HG03108 (cell line): Measurements from ENCODE around the gene DPH7.
"Not testable (repeated sequence)": the region's sequence is repeated elsewhere in the genome, so short reads cannot be mapped to it uniquely, and the experiment has no call there.

Experiments
- ATAC-seq: cut with Tn5 transposase; IDR thresholded peaks from one replicate; pipeline ENCODE4 v1.9.1; 2021; ENCODE audit warnings: moderate library complexity; ENCODE audit not compliant: unreplicated experiment

DPH7 gene

GRCh38 chr9:137606734-137607138, 28.0 kb upstream of the DPH7 start:
- no peak for ATAC-seq

DNA sequence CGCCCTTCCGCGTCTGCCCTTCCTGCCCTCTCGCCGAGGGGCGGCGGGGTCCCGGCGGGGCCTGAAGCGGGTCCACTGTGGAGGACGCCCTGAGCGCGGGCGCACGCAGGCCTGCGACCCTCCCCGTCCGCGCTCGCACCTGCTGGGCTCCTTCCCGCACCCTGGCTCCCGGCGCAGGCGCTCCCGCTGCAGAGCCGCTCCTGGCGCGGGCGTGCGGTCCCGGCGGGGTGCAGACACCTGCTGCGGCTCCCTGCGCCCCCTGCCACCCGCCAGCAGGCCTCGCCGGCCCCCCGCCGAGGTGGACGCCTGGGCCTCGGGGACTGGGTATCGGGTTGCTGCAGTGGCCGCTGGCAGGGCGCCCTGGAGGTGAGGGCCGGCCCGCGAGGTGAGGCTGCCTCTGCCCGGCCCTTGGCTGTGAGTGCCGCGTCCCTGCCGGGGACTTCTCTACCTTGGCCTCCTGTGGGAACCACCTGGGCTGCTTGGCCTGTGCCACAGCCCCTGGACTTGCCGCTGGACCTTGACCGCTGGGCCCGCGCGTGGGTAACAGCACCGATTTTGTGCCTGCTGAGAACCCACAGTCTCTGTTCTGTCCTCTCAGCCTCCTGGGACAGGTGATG, 27.4 kb upstream of the DPH7 start:
- ATAC-seq: peak; percentile 11

GRCh38 chr9:137605121-137606004, 26.6 kb upstream of the DPH7 start, which contains the start of gene ARRDC1:
Gene ARRDC1, plus strand, starts transcription at chr9:137605686. Its CDS starts 32 bp downstream, at chr9:137605718.
- ATAC-seq: peak; percentile 72

DNA sequence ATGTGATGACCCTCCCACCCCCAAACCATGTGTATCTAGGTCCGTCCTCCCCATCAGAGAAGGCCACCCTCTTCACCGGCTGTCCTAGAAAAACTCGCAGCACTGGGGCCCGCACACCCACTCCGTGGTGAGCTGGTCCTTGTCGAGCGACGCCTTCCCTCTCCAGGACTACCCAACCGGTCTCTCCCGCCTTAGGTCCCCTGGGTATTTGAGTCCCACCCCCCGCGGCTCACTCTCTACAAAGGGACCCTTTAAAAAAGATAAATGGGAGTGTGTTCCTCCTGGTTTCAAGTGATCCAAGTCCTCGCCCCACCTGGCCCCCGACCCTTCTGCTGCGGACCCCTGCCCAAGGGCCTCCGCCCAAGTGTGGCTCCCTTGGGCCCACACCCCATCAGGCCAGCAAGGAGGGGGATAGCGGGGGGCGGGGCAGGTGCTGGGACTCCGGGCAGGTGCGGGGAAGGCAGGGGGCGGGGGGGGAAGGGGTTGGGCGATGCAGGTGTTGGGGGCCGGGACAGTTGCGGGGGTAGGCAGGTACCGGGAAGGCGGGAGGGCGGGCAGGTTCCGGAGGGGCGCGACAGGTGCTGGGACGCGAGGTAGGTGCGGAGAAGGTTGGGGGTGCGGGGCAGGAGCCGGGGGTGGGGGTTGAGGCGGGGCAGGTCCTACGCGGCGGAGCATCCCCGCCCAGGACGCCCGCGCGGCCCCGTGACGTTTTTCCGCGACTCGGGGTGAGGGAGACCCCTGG, 25.8 kb upstream of the DPH7 start:
- no peak for ATAC-seq

DNA sequence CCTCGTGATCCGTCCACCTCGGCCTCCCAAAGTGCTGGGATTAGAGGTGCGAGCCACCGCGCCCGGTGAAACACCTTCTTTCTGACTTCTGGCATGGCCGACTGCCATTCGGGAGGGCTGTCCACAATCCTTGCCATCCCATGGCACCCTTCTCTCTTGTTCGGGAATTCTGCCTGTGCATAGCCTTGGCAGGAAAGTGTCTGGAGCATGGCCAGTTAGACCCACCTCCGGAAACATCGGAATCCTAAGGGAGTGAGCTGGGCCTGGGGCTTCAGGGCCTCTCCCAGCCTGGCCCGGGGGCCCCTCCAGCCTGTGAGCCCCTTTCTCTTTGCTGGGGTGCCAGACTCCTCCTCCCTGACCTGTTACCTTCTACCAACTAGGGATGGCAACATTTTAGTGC, 25.2 kb upstream of the DPH7 start:
- no peak for ATAC-seq

DNA sequence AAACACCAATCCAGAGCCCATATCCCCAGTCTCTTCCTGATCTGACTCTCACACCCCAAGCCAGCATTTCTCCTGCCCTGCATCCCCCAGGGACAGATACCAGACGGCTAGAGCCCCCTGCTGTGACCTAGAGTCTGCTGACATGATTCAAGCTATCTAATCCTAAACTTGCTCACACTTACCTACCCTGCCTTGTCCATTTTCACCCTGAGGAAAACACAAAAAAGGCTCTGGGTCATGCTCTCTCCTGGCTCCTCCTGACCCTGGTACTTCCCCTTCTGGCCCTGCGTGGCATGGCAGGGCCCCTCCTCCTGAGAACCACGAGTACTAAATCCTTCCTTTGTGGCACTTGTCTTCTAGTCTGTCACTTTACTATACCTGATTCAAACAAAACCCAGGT, 23.9 kb upstream of the DPH7 start:
- ATAC-seq: no peak

GRCh38 chr9:137598943-137599342, 20.2 kb upstream of the DPH7 start:
- no peak for ATAC-seq

DNA sequence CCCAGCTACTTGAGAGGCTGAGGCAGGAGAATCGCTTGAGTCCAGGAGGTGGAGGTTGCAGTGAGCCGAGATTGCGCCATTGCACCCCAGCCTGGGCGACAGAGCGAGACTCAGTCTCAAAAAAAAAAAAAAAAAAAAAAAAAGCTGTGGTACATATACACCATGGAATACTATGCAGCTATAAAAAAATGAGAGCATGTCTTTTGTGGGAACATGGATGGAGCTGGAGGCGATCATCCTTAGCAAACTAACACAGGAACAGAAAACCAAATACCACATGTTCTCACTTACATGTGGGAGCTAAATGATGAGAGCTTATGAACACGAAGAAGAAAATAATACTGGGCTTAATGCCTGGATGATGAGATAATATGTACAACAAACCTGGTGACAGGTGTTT, 17.9 kb upstream of the DPH7 start:
- ATAC-seq: not testable (repeated sequence)

DNA sequence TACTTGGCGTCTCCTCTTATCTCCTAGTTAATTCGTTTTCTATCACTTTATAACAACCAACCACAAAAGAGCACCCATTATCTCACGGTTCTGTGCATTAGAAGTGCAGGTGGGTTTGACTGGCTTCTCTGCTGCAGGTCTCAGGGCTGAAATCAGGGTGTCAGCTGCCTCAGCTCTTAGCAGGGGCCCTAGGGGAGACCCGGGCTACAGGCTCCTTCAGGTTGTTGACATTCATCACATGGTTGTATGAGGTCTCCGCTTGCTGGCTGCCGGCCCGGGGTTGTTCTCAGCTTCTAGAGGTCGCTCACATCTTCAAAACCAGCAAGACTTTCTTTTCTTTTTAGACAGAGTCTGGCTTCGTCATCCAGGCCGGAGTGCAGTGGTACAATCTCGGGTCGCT, 14.5 kb upstream of the DPH7 start:
- ATAC-seq: no peak

GRCh38 chr9:137592767-137593166, 14.0 kb upstream of the DPH7 start:
- no peak for ATAC-seq

GRCh38 chr9:137590469-137591383, 12.0 kb upstream of the DPH7 start, which contains the start of gene ZMYND19:
Gene ZMYND19, minus strand, starts transcription at chr9:137590512. Its CDS starts 249 bp downstream, at chr9:137590263.
- peak; percentile 85 for ATAC-seq

DNA sequence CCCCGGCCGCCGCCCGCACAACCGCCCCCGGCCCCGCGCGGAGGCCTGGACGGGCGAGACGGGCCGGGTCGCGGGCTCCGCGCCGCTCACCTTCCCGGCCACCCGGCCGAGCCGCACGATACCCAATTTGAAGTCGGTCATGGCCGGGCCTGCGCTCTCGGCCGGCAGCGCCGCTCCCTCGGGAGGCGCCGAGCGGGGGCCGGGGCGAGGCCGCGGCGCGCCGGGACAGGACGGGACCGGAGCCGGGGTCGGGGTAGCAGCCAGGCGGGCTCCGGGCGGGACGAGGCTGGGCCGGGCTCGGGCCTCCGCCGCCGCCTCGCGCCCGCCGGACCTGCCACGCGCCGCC, 11.4 kb upstream of the DPH7 start:
- no peak for ATAC-seq

DNA sequence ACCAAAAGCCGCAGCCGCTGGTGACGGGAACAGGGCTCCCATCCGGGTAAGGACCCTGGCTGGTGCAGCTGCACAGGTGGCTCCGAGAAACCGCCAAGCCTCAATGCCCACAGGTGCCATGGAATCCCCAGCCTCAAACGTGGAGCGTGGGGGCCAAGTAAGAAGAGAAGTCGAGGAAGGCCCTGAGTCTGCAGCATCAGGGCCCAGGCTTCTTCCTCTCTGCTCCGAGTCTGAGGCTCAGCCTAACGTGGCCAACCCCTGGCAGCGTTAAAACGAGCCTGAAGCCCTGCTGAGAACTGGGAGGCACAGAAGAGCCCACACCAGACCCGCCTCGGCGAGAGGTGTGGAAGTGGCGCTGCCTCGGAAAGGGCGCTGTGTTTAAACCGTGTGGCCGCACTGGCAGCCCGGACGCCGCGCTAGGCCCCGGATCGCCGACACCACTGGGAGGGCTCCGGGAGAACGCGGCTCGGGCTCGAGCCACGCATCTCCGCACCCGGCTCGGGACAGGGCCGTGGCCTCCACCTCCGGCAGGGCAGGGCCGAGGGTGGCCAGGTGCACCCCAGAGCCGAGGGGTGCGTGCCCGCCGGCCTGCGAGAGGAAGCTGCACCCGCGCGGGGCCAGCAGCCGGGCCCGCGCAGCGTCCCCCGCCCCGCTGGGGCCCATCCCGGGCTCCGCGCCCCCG, 10.9 kb upstream of the DPH7 start:
- peak; percentile 18 for ATAC-seq

GRCh38 chr9:137588891-137589290, 10.2 kb upstream of the DPH7 start:
- ATAC-seq: no peak

DNA sequence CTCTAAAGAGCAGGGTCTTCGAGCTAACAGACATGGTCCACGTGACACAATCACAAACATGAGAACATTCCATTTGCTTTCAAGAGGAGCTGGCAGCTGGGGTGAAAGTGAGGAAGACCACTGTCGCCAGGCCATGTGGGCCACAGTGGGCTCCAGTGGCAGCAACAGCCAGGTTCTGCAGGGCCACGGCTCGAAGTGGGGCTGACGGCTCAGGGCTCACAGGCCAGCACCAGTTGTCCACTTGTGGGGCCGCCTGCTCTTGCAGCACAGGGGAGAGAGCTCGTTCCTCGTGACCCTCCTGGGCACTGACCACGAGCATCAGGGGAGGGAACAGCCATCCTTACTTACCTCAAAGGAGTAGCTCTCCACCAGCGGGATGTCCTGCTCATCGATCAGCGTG, 9.6 kb upstream of the DPH7 start:
- ATAC-seq: no peak

- no peak for ATAC-seq
Observed at GRCh38 chr9:137586854-137587253, 8.1 kb upstream of the DPH7 start.

- no peak for ATAC-seq
Observed at GRCh38 chr9:137583957-137584356, 5.2 kb upstream of the DPH7 start.

DNA sequence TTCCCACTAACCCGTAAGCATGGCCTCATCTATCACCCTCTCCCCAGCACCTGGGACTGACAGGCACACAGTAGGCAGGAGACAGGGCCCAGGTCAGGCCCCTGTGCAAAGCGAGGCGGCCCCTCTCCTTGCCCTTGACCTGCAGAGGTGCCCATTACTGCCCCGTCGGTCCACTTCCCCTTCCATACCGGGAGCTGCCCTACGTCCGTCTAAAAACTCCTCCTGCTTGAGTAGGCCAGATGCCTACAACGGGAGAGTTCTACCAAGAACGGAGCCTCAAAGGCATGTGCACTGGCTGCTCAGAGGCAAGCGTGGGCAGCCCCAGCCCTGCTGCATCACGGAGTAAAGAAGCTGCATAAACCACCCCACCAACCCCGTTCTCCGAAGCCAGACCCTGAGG, 4.6 kb upstream of the DPH7 start:
- no peak for ATAC-seq

- no peak for ATAC-seq
Observed at GRCh38 chr9:137582286-137582860, 3.6 kb upstream of the DPH7 start.
